Stimulated activated CD4-positive, alpha-beta T cell treated with anti-CD3 and anti-CD28 coated beads, Interleukin-4, amount 100 ng/mL, for 24 hours (primary cell): ENCODE results near the gene GDF2.
A peak's percentile ranks its signal among the peaks of the same experiment; 100 is the strongest.

Experiments
- DNase-seq: peaks from one replicate; pipeline ENCODE4 v3.0.0-alpha.2; 2020

GDF2 gene

DNA sequence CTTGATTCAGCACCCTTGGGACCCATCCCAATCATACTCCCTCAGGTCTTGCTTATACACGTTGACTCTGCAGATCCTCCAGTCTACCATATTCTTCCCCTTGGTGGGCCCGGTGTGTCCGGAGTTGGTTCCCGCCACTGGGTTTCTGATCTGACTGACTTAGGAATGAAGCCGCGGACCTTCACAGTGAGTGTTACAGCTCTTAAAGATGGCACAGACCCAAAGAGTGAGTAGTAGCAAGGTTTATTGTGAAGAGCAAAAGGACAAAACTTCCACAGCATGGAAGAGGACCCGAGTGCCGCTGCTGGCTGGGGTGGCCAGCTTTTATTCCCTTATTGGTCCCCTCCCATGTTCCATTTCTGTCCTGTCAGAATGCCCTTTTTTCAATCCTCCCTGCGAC, 28.2 kb upstream of the GDF2 start:
- no peak for DNase-seq

- no peak for DNase-seq
Observed at GRCh38 chr10:47294501-47294900, 27.8 kb upstream of the GDF2 start.

GRCh38 chr10:47295411-47295810, 26.8 kb upstream of the GDF2 start:
- no peak for DNase-seq

GRCh38 chr10:47296156-47296894, 25.9 kb upstream of the GDF2 start:
- no peak for DNase-seq

DNA sequence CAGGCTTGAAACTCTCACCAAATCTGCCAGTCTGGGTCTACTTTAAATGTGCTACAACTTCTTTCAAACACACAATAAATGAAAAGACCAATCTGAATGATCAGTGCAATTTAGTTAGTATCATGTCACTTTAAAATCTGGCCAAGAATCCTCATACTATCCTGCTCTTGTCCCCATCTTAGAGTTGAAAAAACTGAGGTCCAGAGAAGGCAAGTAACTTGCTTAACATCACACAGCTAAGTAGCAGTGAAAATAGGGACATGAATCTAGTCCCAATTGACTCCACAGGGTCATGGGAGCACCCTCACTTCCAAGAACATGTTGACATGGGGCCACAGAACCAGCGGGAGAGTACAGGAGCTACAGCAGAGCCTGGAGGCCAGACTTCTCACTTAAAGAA, 25.3 kb upstream of the GDF2 start:
- DNase-seq, result no peak

DNA sequence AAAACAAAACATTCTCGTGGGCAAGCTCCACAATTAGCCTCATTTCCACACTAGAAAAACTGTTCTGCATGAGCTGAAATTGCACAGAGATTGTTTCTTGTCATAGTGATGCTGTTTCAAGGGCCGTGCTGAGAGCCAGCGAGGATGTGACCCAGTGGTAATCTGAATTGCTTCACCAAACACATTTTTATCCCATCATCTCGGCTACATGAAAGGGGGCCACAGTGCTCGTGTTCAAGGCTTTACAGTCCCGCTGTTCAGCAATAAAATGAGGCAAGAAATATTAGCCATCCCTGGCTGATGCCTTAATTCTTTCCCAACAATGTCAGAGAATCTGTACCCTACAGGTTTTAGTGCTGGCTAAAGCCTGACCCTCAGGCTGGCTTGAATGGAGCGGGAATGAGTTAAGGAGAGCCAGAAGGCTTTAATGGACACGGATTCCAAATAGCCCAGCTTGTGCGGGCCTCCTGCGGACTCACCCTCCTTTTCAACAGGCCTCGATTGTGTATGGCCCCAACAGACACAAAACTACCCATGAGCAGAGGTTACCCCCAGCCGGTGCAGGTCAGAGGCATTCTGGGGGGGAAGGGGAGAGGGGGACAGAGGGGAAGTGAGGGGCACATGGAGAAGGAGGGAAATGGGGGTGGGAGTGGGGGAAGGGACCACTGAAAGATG, 24.3 kb upstream of the GDF2 start:
- DNase-seq, result no peak

GRCh38 chr10:47298715-47299114, 23.5 kb upstream of the GDF2 start:
- no peak for DNase-seq

GRCh38 chr10:47299611-47300428, 22.4 kb upstream of the GDF2 start, which contains the start of gene GDF10:
Gene GDF10, plus strand, starts transcription at chr10:47300197. Its CDS starts 455 bp downstream, at chr10:47300652.
- DNase-seq, result peak; percentile 19

GRCh38 chr10:47300429-47300931, 21.8 kb upstream of the GDF2 start:
- DNase-seq, result no peak

DNA sequence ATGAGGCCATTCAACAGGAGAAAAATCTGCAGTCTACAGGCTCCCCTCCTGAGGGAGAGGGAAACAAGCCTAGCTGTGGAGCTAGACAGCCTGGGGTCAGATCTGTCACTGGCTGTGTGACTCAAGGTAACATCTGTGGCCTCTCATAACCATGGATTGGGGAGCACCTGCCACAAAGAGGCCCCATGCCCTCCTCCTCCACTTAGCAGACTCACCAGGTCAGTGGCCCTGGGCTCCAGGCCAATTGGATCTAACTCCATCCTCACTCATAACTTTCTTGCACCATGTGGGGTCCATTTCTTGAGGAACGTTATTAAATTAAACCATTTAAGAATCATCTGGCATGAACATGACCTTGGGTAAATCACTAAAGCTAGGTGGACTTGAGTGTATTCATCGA, 20.4 kb upstream of the GDF2 start:
- DNase-seq, result no peak

DNA sequence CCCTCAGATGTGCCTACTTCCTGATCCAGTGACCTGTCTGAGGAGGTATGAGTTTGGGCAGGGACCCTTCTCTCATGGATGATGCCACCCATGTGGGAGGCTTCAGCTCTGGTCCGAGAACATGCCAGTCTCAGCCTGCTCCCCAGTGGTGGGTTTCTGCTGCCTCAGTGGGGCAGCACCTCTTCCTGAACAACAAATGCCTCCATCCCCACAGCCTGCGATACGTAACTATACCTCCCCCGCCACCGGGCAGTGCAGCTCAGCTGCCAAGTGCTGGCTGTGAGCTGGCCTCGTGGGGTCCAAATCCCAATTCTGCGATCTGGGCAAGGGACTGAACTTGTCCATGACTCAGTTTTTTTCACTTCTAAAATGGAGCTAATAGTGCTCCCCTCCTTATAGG, 19.1 kb upstream of the GDF2 start:
- DNase-seq, result no peak

DNA sequence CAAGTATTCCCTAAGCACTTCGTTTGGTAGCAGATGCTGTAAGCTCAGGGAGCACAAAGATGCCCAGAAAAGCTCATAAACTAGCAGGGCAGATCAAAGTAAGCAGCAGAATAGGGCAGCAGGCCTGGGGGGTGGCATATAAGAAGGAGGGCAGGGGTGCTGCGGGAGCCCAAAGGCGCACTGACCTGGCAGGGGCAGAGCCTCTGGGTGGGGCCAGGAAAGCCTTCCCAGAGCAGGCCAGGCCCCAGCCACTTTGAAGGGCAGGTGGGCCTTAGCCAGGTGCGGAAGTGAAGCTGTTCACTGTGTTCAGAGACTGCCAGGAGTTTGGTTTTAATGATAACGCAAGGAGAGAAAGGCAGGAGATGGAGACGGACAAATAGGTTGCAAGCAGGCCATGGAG, 18.4 kb upstream of the GDF2 start:
- DNase-seq, result no peak

DNA sequence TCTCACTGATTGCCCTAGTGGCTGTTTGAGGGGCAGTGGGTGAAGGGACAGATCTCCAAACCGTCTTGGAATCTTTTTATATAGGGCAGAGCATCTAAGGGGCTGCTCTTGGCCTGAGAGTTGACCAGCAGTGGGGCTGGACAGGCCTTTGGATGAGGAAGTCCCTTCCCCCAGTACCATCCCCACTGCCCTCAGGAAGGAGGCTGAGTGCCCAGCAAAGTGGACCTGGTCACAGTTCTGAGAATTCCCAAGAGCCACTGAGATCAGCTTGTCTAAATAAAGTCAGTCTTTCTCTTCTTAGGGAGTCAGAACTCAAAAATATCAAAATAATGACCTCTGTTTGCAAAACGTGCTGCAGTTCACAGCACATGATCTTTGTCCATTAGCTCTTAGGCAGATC, 16.7 kb upstream of the GDF2 start:
- DNase-seq, result no peak

DNA sequence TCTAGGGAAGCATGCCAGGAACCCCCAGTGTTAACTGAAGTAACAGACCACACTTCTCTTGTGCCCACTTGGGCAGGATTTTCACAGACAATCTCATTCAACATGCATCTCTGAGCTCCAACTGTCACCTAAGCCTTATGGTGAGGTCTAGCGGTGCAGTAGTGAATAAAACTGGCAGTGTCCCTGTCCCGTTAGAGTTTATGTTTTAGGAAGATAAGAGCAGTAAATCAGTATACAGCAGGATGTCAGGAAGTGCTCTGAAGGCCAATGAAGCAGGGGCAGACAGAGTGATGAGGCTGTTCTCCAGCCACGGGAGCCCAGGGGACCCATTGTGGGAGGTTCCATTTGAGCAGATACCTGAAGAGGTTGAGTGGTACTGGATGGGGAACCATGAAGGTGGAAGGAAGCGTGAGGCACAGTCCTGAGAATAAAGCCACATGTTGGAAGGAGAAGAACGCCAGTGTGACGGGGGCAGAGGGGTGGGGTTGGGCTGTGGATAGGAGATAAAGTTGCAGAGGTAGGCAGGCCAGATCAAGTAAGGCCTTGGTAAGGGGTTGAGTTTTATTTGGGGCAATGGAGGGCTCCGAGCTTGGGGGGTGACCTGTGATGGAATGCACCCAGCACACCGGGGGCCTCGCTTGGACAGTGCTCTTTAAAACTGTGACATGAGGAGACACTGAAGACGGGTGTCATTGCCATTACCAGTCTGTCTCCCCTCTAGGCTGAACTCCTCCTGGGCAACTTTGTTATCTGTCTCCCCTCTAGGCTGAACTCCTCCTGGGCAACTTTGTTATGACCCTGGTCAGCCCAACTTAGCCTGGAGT, 15.7 kb upstream of the GDF2 start:
- DNase-seq, result no peak

- DNase-seq, result no peak
Observed at GRCh38 chr10:47307381-47307780, 14.9 kb upstream of the GDF2 start.

DNA sequence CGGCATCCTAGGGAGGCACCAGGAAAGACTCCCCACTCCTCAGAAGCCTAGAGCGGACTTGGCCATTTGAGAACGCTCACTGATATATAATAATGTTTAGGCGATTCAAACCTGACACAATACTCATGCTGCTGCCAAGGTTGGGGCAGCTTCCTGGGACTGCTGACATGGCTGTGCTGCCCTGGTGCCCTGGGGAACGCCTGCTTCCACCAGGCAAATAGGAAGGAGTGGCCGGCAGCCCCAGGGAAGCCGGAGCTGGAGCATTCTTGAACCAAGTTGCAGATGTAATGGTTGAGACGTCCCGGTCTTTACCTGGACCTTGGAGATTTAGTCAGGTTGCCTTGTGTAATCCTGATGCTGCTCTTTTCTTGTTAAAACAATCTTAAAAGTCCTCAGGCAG, 13.5 kb upstream of the GDF2 start:
- no peak for DNase-seq

- no peak for DNase-seq
Observed at GRCh38 chr10:47309408-47310089, 12.7 kb upstream of the GDF2 start.

DNA sequence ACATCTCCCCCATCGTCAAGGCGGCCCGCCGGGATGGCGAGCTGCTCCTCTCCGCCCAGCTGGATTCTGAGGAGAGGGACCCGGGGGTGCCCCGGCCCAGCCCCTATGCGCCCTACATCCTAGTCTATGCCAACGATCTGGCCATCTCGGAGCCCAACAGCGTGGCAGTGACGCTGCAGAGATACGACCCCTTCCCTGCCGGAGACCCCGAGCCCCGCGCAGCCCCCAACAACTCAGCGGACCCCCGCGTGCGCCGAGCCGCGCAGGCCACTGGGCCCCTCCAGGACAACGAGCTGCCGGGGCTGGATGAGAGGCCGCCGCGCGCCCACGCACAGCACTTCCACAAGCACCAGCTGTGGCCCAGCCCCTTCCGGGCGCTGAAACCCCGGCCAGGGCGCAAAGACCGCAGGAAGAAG, 12.2 kb upstream of the GDF2 start:
- DNase-seq, result no peak

DNA sequence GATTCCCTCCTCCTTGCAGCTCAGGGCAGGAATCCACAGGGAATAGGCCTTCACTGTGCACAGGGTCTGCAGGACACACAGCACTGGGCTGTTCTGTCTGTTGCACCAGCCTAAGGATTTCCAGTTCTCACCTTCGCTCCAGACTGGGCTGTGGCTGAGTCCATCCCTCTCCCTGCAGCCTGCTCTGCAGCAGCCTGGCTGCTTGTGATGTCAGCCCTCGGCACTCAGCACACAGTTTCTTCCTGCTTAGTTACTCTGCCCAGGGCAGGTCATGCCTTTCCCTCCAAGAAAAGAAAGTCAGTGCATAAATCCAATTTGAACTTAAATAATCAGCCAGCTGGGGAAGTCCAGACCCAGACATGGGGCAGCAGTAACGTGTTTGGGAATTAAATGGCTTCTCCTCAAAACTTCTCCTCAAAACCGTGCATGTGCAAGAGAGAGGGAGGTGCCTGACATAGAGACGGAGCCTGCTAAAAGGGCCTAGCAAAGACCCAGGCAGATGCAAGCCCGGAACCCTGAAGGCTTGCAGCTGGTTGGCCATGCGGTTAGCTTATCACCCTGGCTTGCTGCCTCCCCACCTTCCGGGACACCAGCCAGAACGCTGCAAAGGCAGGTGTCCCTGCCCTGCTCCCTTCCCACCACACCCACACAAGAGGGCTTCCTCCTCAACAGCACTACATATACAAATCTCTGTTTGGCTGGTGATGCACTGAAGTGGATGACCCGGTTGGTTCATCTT, 10.9 kb upstream of the GDF2 start:
- peak; percentile 25 for DNase-seq

GRCh38 chr10:47311932-47312662, 10.2 kb upstream of the GDF2 start:
- peak; percentile 89 for DNase-seq

GRCh38 chr10:47312663-47312995, 9.6 kb upstream of the GDF2 start:
- no peak for DNase-seq
